GM12878 (cell line): ENCODE data around the gene WEE2. TPM values are rescaled to one million over a fixed set of nuclear protein-coding genes. Genes with fewer than 3 reads are reported as not detected.
A peak's percentile ranks its signal among the peaks of the same experiment; 100 is the strongest.
"Not testable (repeated sequence)": the region's sequence is repeated elsewhere in the genome, so short reads cannot be mapped to it uniquely, and the experiment has no call there.

Source experiments
- ATAC-seq: fragments of 200-7000 bp; cut with Tn5 transposase; 3 replicates; pipeline ENCODE4 v1.9.1; 2020; ENCODE audit warnings: mild to moderate bottlenecking, moderate library complexity
- BruUV-seq: library from RNA; stranded (reverse); fragments of 400-500 nt; replicated peaks from 2 replicates; lab custom pipeline; 2021; lab: Mats Ljungman, UMichigan
- CTCF ChIA-PET: fragments of 300-600 bp; sonication (Branson Sonifier 250); formaldehyde crosslinking; extraction: SDS; loops from one replicate; lab custom pipeline; 2021; ENCODE audit warnings: inconsistent platforms; lab: Yijun Ruan, JAX
- POLR2A ChIA-PET: fragments of 350-600 bp; formaldehyde crosslinking; extraction: SDS; loops from one replicate; lab custom pipeline; 2021; ENCODE audit warnings: inconsistent platforms; lab: Charles Lee
- RAD21 ChIA-PET: fragments of 300-600 bp; sonication (Branson Sonifier 250); formaldehyde crosslinking; loops from one replicate; lab custom pipeline; 2023; ENCODE audit warnings: antibody characterized with exemption; ENCODE audit not compliant: unreplicated experiment; lab: Charles Lee
- SMC1A ChIA-PET: fragments of 300-600 bp; sonication (Branson Sonifier 250); formaldehyde crosslinking; loops from one replicate; lab custom pipeline; 2023; ENCODE audit not compliant: unreplicated experiment, uncharacterized antibody; lab: Charles Lee
- DNase-seq: peaks from one replicate; pipeline ENCODE4 v3.0.0-alpha.2; 2011; ENCODE audit warnings: low read depth, low spot score
- FAIRE-seq: peaks from 3 replicates; lab custom pipeline; 2011; peaks lifted over from hg19 to GRCh38; lab: Jason Lieb, UNC
- H2AFZ ChIP-seq: 2 replicates; pipeline ENCODE4 v1.6.0; 2011; ENCODE audit warnings: low read depth, low read length, control low read depth; ENCODE audit not compliant: control insufficient read depth
- H3K27ac ChIP-seq: 2 replicates; pipeline ENCODE4 v1.5.1; 2011; ENCODE audit warnings: control low read depth; ENCODE audit not compliant: control insufficient read depth, insufficient read depth
- H3K27me3 ChIP-seq, 2 experiments: replicated peaks in 1 of 2; 2 replicates each; pipeline versions ENCODE4 v1.6.0 to v1.6.1; 2011; ENCODE audit warnings: low read length in 1 of 2; ENCODE audit not compliant: control insufficient read depth in 2 of 2, insufficient read depth in 2 of 2
- H3K36me3 ChIP-seq, 2 experiments: 2 replicates each; pipeline ENCODE4 v1.5.1; 2011; ENCODE audit warnings: low read length in 1 of 2; ENCODE audit not compliant: control insufficient read depth in 2 of 2, insufficient read depth in 2 of 2
- H3K4me1 ChIP-seq: 2 replicates; pipeline ENCODE4 v1.6.1; 2011; ENCODE audit warnings: mild to moderate bottlenecking, low read length, moderate library complexity, mixed read lengths; ENCODE audit not compliant: control insufficient read depth, insufficient read depth
- H3K4me2 ChIP-seq: 2 replicates; pipeline ENCODE4 v1.6.0; 2011; ENCODE audit warnings: control low read depth; ENCODE audit not compliant: control insufficient read depth, insufficient read depth
- H3K4me3 ChIP-seq: fragments of 200-600 bp; sonication (generic); 2 replicates; pipeline ENCODE4 v1.5.1; 2016
- H3K79me2 ChIP-seq: 2 replicates; pipeline ENCODE4 v1.6.0; 2011; ENCODE audit warnings: low read length; ENCODE audit not compliant: control insufficient read depth, insufficient read depth
- H3K9ac ChIP-seq: 2 replicates; pipeline ENCODE4 v1.8.0; 2011; ENCODE audit warnings: low read length, control low read depth, mixed read lengths; ENCODE audit not compliant: control insufficient read depth, insufficient read depth
- H3K9me3 ChIP-seq: replicated peaks from 3 replicates; pipeline ENCODE4 v1.5.1; 2011; ENCODE audit warnings: mild to moderate bottlenecking, low read length; ENCODE audit not compliant: control insufficient read depth, insufficient read depth
- H4K20me1 ChIP-seq: 2 replicates; pipeline ENCODE4 v1.6.0; 2011; ENCODE audit not compliant: control insufficient read depth, insufficient read depth
- HCFC1 ChIP-seq: fragments of 150-350 bp; IDR thresholded peaks from 2 replicates; pipeline ENCODE4 v1.6.1; 2014; ENCODE audit warnings: low read length
- WGBS: methylation state at CpG from one replicate; pipeline ENCODE4 v1.1.6; 2016; ENCODE audit warnings: low lambda C conversion rate; ENCODE audit not compliant: insufficient replicate concordance, insufficient coverage; ENCODE audit errors: missing lambda C conversion rate; 5-methylcytosine and 5-hydroxymethylcytosine counted together
- in situ Hi-C: fragments of 300-500 bp; cut with MboI; formaldehyde crosslinking; loops from 9 replicates; pipeline ENCODE4 v1.14.3; 2018; ENCODE audit warnings: mixed read lengths
- intact Hi-C: fragments of 100-400 bp; cut with micrococcal nuclease; formaldehyde crosslinking; loops from one replicate; pipeline ENCODE4 v1.14.2; 2022; ENCODE audit not compliant: unreplicated experiment
- polyA plus RNA-seq, 11 experiments: library from polyadenylated mRNA; depleted of rRNA in 4 of 11; unstranded in 6 of 11; stranded (reverse) in 5 of 11; fragments of >200 nt; fragmentation: Nextera tagmentation in 4 of 11; fragmentation: Illumina TruSeq in 1 of 11; extraction: Ambion mirVana in 4 of 11; extraction: Trizol in 1 of 11; gene quantifications; 1 replicate in 1 of 11; 2 replicates in 10 of 11; pipeline versions ENCODE4 v1.2.1 to v1.2.3, GENCODE V29; 2011 to 2016; ENCODE audit warnings: inconsistent platforms in 2 of 11, missing spikeins in 2 of 11, low read depth in 1 of 11
- total RNA-seq, 4 experiments: library from RNA; depleted of rRNA in 3 of 4; stranded (reverse); fragments of >200 nt in 3 of 4; fragmentation: Illumina TruSeq in 1 of 4; extraction: Trizol in 1 of 4; gene quantifications; 2 replicates each; pipeline versions ENCODE4 v1.2.1 to v1.2.3, GENCODE V29; 2013 to 2021
- TF ChIP-seq, protein P1 (sequence below): fragments of 450-650 bp; conservative IDR thresholded peaks from 2 replicates; pipeline ENCODE4 v1.6.1; 2017; ENCODE audit warnings: mild to moderate bottlenecking, moderate library complexity
- TF ChIP-seq, protein P2 (sequence below): fragments of 450-650 bp; IDR thresholded peaks from 2 replicates; pipeline ENCODE4 v1.6.1; 2017; ENCODE audit warnings: mild to moderate bottlenecking

The WEE2 gene
- total and polyA plus RNA-seq, 10 of the 15 experiments (the other 5 are each of a cell fraction or from before 2014, with no cell fraction given): 0.02 to 0.03 (median 0.03) TPM; not detected in 7

DNA sequence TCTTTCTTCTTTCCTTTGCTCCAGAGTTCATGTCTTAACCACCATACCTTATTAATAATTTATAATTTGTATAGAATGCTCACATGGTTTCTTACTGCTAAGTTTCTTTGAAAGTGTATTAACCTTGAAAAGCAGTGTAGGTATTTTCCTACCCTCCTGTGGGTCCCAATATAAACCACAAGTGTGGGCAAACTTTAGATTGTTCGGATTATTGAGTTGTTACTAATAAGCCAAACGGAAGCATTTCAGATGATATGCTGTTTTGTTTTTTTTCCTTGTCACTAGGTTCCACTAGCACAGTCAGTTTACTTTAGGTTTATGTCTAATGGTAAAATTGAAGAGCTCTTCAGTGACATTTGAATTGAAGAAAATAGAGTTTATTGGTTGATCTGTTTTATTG, 40.2 kb downstream of the WEE2 start (continued):
- TF ChIP-seq, protein P1, sequence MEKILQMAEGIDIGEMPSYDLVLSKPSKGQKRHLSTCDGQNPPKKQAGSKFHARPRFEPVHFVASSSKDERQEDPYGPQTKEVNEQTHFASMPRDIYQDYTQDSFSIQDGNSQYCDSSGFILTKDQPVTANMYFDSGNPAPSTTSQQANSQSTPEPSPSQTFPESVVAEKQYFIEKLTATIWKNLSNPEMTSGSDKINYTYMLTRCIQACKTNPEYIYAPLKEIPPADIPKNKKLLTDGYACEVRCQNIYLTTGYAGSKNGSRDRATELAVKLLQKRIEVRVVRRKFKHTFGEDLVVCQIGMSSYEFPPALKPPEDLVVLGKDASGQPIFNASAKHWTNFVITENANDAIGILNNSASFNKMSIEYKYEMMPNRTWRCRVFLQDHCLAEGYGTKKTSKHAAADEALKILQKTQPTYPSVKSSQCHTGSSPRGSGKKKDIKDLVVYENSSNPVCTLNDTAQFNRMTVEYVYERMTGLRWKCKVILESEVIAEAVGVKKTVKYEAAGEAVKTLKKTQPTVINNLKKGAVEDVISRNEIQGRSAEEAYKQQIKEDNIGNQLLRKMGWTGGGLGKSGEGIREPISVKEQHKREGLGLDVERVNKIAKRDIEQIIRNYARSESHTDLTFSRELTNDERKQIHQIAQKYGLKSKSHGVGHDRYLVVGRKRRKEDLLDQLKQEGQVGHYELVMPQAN: no peak
- TF ChIP-seq HCFC1: no peak

DNA sequence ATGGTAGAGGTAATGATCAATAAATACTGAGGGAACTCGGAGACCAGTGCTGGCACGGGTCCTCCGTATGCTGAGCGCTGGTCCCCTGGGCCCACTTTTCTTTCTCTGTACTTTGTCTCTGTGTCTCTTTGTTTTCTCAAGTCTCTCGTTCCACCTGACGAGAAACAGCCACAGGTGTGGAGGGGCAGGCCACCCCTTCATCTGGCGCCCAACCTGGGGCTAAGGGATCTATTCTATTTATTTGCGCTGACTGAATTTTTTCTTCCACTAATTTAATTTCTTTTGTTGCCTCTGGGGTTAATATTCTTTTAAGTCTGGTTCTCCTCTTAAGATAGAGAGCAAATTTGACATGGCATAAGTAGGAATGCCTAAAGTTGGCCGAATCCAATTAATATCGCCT, 43.8 kb downstream of the WEE2 start:
- POLR2A ChIA-PET, DNase-seq, RAD21 ChIA-PET, SMC1A ChIA-PET, H4K20me1 ChIP-seq, FAIRE-seq, H3K27me3 ChIP-seq, CTCF ChIA-PET, BruUV-seq, H3K9ac ChIP-seq, H3K4me3 ChIP-seq, H3K79me2 ChIP-seq, intact Hi-C loops, in situ Hi-C loops: not testable (repeated sequence)
- H3K9me3 ChIP-seq: peaks cover 30% of the 10 kb centered on the region
- WGBS: 95% methylated on average over 10 of the region's 10 CpGs
- TF ChIP-seq, protein P2, sequence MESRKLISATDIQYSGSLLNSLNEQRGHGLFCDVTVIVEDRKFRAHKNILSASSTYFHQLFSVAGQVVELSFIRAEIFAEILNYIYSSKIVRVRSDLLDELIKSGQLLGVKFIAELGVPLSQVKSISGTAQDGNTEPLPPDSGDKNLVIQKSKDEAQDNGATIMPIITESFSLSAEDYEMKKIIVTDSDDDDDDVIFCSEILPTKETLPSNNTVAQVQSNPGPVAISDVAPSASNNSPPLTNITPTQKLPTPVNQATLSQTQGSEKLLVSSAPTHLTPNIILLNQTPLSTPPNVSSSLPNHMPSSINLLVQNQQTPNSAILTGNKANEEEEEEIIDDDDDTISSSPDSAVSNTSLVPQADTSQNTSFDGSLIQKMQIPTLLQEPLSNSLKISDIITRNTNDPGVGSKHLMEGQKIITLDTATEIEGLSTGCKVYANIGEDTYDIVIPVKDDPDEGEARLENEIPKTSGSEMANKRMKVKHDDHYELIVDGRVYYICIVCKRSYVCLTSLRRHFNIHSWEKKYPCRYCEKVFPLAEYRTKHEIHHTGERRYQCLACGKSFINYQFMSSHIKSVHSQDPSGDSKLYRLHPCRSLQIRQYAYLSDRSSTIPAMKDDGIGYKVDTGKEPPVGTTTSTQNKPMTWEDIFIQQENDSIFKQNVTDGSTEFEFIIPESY: peak; percentile 58; the same call in 1 of the 2 replicates
- TF ChIP-seq, all 136 proteins: peak for 1; not testable (repeated sequence) for 135
- peaks cover 3 to 20% of the 10 kb centered on the region in 2 experiments for H3K36me3 ChIP-seq
- not testable (repeated sequence) for ATAC-seq, H3K4me2 ChIP-seq, H3K27ac ChIP-seq, H3K4me1 ChIP-seq, H2AFZ ChIP-seq
